ENCODE results near the gene MPZL3.
A peak's percentile ranks its signal among the peaks of the same experiment; 100 is the strongest.

MPZL3 gene

GRCh38 chr11:118216621-118217481 is 35.3 kb downstream of the MPZL3 start:
- Mint-ChIP-seq H3K27me3 (no peaks in the 10 kb centered on the region), H3K9me3 (no peaks in the 10 kb centered on the region), H3K4me1 (ENCODE audit: low read depth) (peaks cover 98% of the 10 kb centered on the region), H3K4me3 (peak overlapping the region; percentile 85), H3K36me3 (ENCODE audit: low read depth) (peaks cover 83% of the 10 kb centered on the region), H3K27ac (no peak overlapping the region)
- peak; percentile 79 for DNase-seq

- H3K4me1 Mint-ChIP-seq (ENCODE audit: low read depth) = peaks cover 98% of the 10 kb centered on the region
- peaks cover 83% of the 10 kb centered on the region for H3K36me3 Mint-ChIP-seq (ENCODE audit: low read depth)
- H3K27me3 Mint-ChIP-seq = no peaks in the 10 kb centered on the region
- peak overlapping the region; percentile 85 for H3K4me3 Mint-ChIP-seq
- DNase-seq = no peak
- no peaks in the 10 kb centered on the region for H3K9me3 Mint-ChIP-seq
- no peak overlapping the region for H3K27ac Mint-ChIP-seq
Measured at GRCh38 chr11:118215765-118216164, 36.4 kb downstream of the MPZL3 start.

DNA sequence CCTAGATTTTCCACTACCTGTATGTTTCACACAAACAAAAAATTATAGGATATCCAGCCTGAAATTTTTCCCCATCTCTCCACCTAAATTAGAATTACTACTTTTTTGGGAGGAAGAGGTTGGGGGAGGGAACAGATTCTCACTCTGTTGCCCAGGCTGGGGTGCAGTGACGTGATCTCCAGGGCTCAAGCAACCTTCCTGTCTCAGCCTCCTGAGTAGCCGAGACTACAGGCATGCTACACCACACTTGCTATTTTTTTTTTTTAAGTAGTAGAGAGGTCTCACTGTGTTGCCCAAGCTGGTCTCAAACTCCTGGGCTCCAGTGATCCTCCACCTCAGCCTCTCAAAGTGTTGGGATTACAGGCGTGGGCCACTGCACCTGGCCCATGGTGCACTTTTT is 36.9 kb downstream of the MPZL3 start:
- H3K9me3 Mint-ChIP-seq = no peaks in the 10 kb centered on the region
- no peaks in the 10 kb centered on the region for H3K27me3 Mint-ChIP-seq
- peak overlapping the region; percentile 85 for H3K4me3 Mint-ChIP-seq
- H3K4me1 Mint-ChIP-seq (ENCODE audit: low read depth) = peaks cover 98% of the 10 kb centered on the region
- no peak overlapping the region for H3K27ac Mint-ChIP-seq
- peaks cover 83% of the 10 kb centered on the region for H3K36me3 Mint-ChIP-seq (ENCODE audit: low read depth)
- DNase-seq = no peak

- DNase-seq = no peak
- Mint-ChIP-seq H3K4me3 (peak overlapping the region; percentile 85), H3K9me3 (no peaks in the 10 kb centered on the region), H3K36me3 (ENCODE audit: low read depth) (peaks cover 82% of the 10 kb centered on the region), H3K27ac (no peak overlapping the region), H3K4me1 (ENCODE audit: low read depth) (peaks cover 95% of the 10 kb centered on the region), H3K27me3 (no peaks in the 10 kb centered on the region)
Measured at GRCh38 chr11:118214210-118214914, 37.8 kb downstream of the MPZL3 start.

GRCh38 chr11:118213781-118214180 is 38.4 kb downstream of the MPZL3 start:
- Mint-ChIP-seq H3K4me1 (ENCODE audit: low read depth) (peaks cover 95% of the 10 kb centered on the region), H3K36me3 (ENCODE audit: low read depth) (peaks cover 82% of the 10 kb centered on the region), H3K9me3 (no peaks in the 10 kb centered on the region), H3K4me3 (peak overlapping the region; percentile 85), H3K27me3 (no peaks in the 10 kb centered on the region), H3K27ac (no peak overlapping the region)
- no peak for DNase-seq

DNA sequence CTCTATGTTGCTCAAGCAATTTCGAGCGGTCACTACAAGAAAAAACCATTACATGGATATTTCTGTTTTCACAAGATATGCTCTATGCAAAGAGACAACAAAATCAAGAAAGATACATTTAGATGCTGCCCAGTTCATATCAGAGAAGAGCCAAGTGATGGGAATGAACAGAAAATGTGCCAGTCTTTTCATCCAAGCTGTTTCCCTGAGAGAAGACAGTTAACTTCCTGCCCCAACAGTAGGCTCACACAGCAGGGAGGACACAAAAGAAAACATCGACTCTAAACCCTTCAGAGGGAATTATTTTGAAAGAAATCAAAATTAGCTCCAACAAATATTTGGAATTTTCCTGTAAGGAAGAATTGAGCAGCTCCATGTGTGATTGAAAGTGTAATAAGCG is 39.0 kb downstream of the MPZL3 start:
- H3K9me3 Mint-ChIP-seq = no peaks in the 10 kb centered on the region
- H3K4me1 Mint-ChIP-seq (ENCODE audit: low read depth) = peaks cover 93% of the 10 kb centered on the region
- H3K36me3 Mint-ChIP-seq (ENCODE audit: low read depth) = peaks cover 83% of the 10 kb centered on the region
- H3K4me3 Mint-ChIP-seq = peak overlapping the region; percentile 85
- no peak for DNase-seq
- no peak overlapping the region for H3K27ac Mint-ChIP-seq
- no peaks in the 10 kb centered on the region for H3K27me3 Mint-ChIP-seq

DNA sequence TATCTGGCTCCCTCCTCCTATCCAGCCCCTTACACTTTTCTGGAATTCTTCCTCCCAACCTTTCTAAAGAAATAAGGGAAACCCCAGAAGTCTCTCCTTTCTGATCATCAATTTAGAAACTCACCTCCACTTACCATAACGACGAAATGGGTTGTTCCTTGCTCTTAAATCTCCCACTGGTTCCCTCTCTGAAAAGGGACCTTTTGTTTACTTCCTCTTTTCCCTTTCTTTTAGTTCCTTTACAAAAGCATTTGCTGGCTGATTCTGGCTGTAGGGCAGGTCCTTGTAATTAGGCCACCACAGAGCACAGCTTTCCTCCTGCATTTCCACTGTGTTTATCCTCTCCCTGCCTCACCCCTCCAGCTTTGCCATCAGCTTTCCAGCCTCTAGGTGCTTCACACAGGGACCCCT is 39.4 kb downstream of the MPZL3 start:
- no peak for DNase-seq
- peaks cover 93% of the 10 kb centered on the region for H3K4me1 Mint-ChIP-seq (ENCODE audit: low read depth)
- no peaks in the 10 kb centered on the region for H3K27me3 Mint-ChIP-seq
- H3K36me3 Mint-ChIP-seq (ENCODE audit: low read depth) = peaks cover 85% of the 10 kb centered on the region
- H3K9me3 Mint-ChIP-seq = no peaks in the 10 kb centered on the region
- no peak overlapping the region for H3K27ac Mint-ChIP-seq
- H3K4me3 Mint-ChIP-seq = peak overlapping the region; percentile 85

- H3K36me3 Mint-ChIP-seq (ENCODE audit: low read depth) = peaks cover 87% of the 10 kb centered on the region
- no peaks in the 10 kb centered on the region for H3K27me3 Mint-ChIP-seq
- H3K4me3 Mint-ChIP-seq = peak overlapping the region; percentile 85
- no peaks in the 10 kb centered on the region for H3K9me3 Mint-ChIP-seq
- peaks cover 92% of the 10 kb centered on the region for H3K4me1 Mint-ChIP-seq (ENCODE audit: low read depth)
- no peak for DNase-seq
- no peak overlapping the region for H3K27ac Mint-ChIP-seq
Measured at GRCh38 chr11:118212131-118212725, 39.9 kb downstream of the MPZL3 start.

- no peak overlapping the region for H3K27ac Mint-ChIP-seq
- peaks cover 94% of the 10 kb centered on the region for H3K4me1 Mint-ChIP-seq (ENCODE audit: low read depth)
- H3K27me3 Mint-ChIP-seq = no peaks in the 10 kb centered on the region
- H3K36me3 Mint-ChIP-seq (ENCODE audit: low read depth) = peaks cover 83% of the 10 kb centered on the region
- no peak overlapping the region for H3K4me3 Mint-ChIP-seq
- no peaks in the 10 kb centered on the region for H3K9me3 Mint-ChIP-seq
- DNase-seq = no peak
Measured at GRCh38 chr11:118211006-118211405, 41.2 kb downstream of the MPZL3 start.

GRCh38 chr11:118210323-118210722 is 41.8 kb downstream of the MPZL3 start:
- Mint-ChIP-seq H3K4me3 (no peak overlapping the region), H3K27ac (no peak overlapping the region), H3K9me3 (peaks cover 3% of the 10 kb centered on the region), H3K27me3 (no peaks in the 10 kb centered on the region), H3K4me1 (ENCODE audit: low read depth) (peaks cover 94% of the 10 kb centered on the region), H3K36me3 (ENCODE audit: low read depth) (peaks cover 78% of the 10 kb centered on the region)
- DNase-seq = no peak

GRCh38 chr11:118209033-118209432 is 43.1 kb downstream of the MPZL3 start:
- Mint-ChIP-seq H3K4me3 (peak overlapping the region; percentile 34), H3K9me3 (peaks cover 3% of the 10 kb centered on the region), H3K4me1 (ENCODE audit: low read depth) (peaks cover 84% of the 10 kb centered on the region), H3K36me3 (ENCODE audit: low read depth) (peaks cover 65% of the 10 kb centered on the region), H3K27ac (peak overlapping the region; percentile 94), H3K27me3 (no peaks in the 10 kb centered on the region)
- no peak for DNase-seq

- DNase-seq = no peak
- H3K4me3 Mint-ChIP-seq = peak overlapping the region; percentile 30
- peaks cover 46% of the 10 kb centered on the region for H3K36me3 Mint-ChIP-seq (ENCODE audit: low read depth)
- no peak overlapping the region for H3K27ac Mint-ChIP-seq
- H3K4me1 Mint-ChIP-seq (ENCODE audit: low read depth) = peaks cover 65% of the 10 kb centered on the region
- H3K9me3 Mint-ChIP-seq = peaks cover 3% of the 10 kb centered on the region
- no peaks in the 10 kb centered on the region for H3K27me3 Mint-ChIP-seq
Measured at GRCh38 chr11:118207079-118207478, 45.1 kb downstream of the MPZL3 start.

GRCh38 chr11:118206391-118207031 is 45.7 kb downstream of the MPZL3 start:
- Mint-ChIP-seq H3K9me3 (peaks cover 3% of the 10 kb centered on the region), H3K27me3 (no peaks in the 10 kb centered on the region), H3K4me1 (ENCODE audit: low read depth) (peaks cover 59% of the 10 kb centered on the region), H3K27ac (no peak overlapping the region), H3K36me3 (ENCODE audit: low read depth) (peaks cover 40% of the 10 kb centered on the region), H3K4me3 (peak overlapping the region; percentile 30)
- DNase-seq = no peak

- Mint-ChIP-seq H3K4me3 (peak overlapping the region; percentile 30), H3K27ac (no peak overlapping the region), H3K4me1 (ENCODE audit: low read depth) (peaks cover 52% of the 10 kb centered on the region), H3K27me3 (no peaks in the 10 kb centered on the region), H3K9me3 (peaks cover 3% of the 10 kb centered on the region), H3K36me3 (ENCODE audit: low read depth) (peaks cover 33% of the 10 kb centered on the region)
- DNase-seq = no peak
Measured at GRCh38 chr11:118205606-118206378, 46.4 kb downstream of the MPZL3 start.

All from activated T-cell treated with anti-CD3 and anti-CD28 coated beads, Interleukin-2, amount 50 U/mL, for 24 hours (primary cell).